HEK293 (cell line): ENCODE data around the gene PCNA.
"Not testable (repeated sequence)": the region's sequence is repeated elsewhere in the genome, so short reads cannot be mapped to it uniquely, and the experiment has no call there.

Experiments
- CTCF ChIA-PET: fragments of 350-600 bp; formaldehyde crosslinking; extraction: SDS; loops from one replicate; lab custom pipeline; 2021; ENCODE audit warnings: antibody characterized with exemption; lab: Yijun Ruan, JAX
- POLR2A ChIA-PET: fragments of 300-600 bp; formaldehyde crosslinking; extraction: SDS; loops from one replicate; lab custom pipeline; 2020; ENCODE audit warnings: antibody characterized with exemption, inconsistent platforms; lab: Yijun Ruan, JAX
- H3K27ac ChIP-seq: fragments of 200-500 bp; sonication (Bioruptor generic); 2 replicates; pipeline ENCODE4 v1.5.1; 2014; ENCODE audit warnings: low read depth, low read length, control low read depth, inconsistent platforms; ENCODE audit errors: extremely low read depth
- H3K36me3 ChIP-seq, 2 experiments: fragments of 200-500 bp in 1 of 2; sonication (Bioruptor generic) in 1 of 2; 1 replicate in 1 of 2; 2 replicates in 1 of 2; pipeline ENCODE4 v1.5.1; 2014 to 2017; ENCODE audit warnings: inconsistent platforms in 2 of 2, low read length in 2 of 2; ENCODE audit not compliant: control insufficient read depth in 2 of 2, insufficient read depth in 1 of 2
- H3K4me1 ChIP-seq: fragments of 200-500 bp; sonication (Bioruptor generic); 2 replicates; pipeline ENCODE4 v1.5.1; 2014; ENCODE audit warnings: mild to moderate bottlenecking, low read length, inconsistent platforms; ENCODE audit not compliant: control insufficient read depth, insufficient read depth
- H3K4me3 ChIP-seq: 2 replicates; pipeline ENCODE4 v1.5.1; 2011; ENCODE audit warnings: low read depth, mild to moderate bottlenecking, control low read depth, low read length, moderate library complexity
- H3K9me3 ChIP-seq: fragments of 200-500 bp; sonication (Bioruptor generic); 2 replicates; pipeline ENCODE4 v1.5.1; 2014; ENCODE audit warnings: low read depth, low read length, inconsistent platforms; ENCODE audit not compliant: control insufficient read depth, insufficient read depth
- GLIS1 ChIP-seq: fragments of 450-650 bp; formaldehyde crosslinking; IDR thresholded peaks from 2 replicates; pipeline ENCODE4 v1.5.1; 2016; ENCODE audit warnings: missing biosample characterization, missing genetic modification characterization
- KLF1 ChIP-seq: fragments of 450-650 bp; formaldehyde crosslinking; IDR thresholded peaks from 2 replicates; pipeline ENCODE4 v1.5.1; 2016; ENCODE audit warnings: missing biosample characterization, missing genetic modification characterization
- KLF10 ChIP-seq: fragments of 450-650 bp; IDR thresholded peaks from 2 replicates; pipeline ENCODE4 v1.5.1; 2018; ENCODE audit warnings: missing biosample characterization, mild to moderate bottlenecking, missing genetic modification characterization
- REPIN1 ChIP-seq: fragments of 450-650 bp; formaldehyde crosslinking; IDR thresholded peaks from 2 replicates; pipeline ENCODE4 v1.5.1; 2017; ENCODE audit warnings: missing biosample characterization, missing genetic modification characterization, low read depth
- ZBTB17 ChIP-seq: fragments of 450-650 bp; formaldehyde crosslinking; IDR thresholded peaks from 2 replicates; pipeline ENCODE4 v1.5.1; 2016; ENCODE audit warnings: missing biosample characterization, missing genetic modification characterization
- ZBTB48 ChIP-seq: fragments of 450-650 bp; formaldehyde crosslinking; IDR thresholded peaks from 2 replicates; pipeline ENCODE4 v1.5.1; 2016; ENCODE audit warnings: missing biosample characterization, missing genetic modification characterization
- ZNF112 ChIP-seq: fragments of 450-650 bp; formaldehyde crosslinking; IDR thresholded peaks from 2 replicates; pipeline ENCODE4 v1.5.0; 2017; ENCODE audit warnings: missing biosample characterization, missing genetic modification characterization
- ZNF16 ChIP-seq: fragments of 450-650 bp; formaldehyde crosslinking; IDR thresholded peaks from 2 replicates; pipeline ENCODE4 v1.5.1; 2016; ENCODE audit warnings: low read depth, missing biosample characterization, missing genetic modification characterization
- ZNF175 ChIP-seq: fragments of 450-650 bp; formaldehyde crosslinking; IDR thresholded peaks from 2 replicates; pipeline ENCODE4 v1.5.1; 2016; ENCODE audit warnings: missing biosample characterization, missing genetic modification characterization
- ZNF214 ChIP-seq: fragments of 450-650 bp; formaldehyde crosslinking; IDR thresholded peaks from 2 replicates; pipeline ENCODE4 v1.5.1; 2017; ENCODE audit warnings: missing biosample characterization, mild to moderate bottlenecking, missing genetic modification characterization, borderline replicate concordance
- ZNF416 ChIP-seq: fragments of 450-650 bp; formaldehyde crosslinking; IDR thresholded peaks from 2 replicates; pipeline ENCODE4 v1.5.1; 2016; ENCODE audit warnings: missing biosample characterization, missing genetic modification characterization
- ZNF530 ChIP-seq: fragments of 450-650 bp; formaldehyde crosslinking; IDR thresholded peaks from 2 replicates; pipeline ENCODE4 v1.5.1; 2016; ENCODE audit warnings: low read depth, missing biosample characterization, missing genetic modification characterization
- ZNF843 ChIP-seq: fragments of 450-650 bp; formaldehyde crosslinking; IDR thresholded peaks from 2 replicates; pipeline ENCODE4 v1.5.1; 2016; ENCODE audit warnings: missing biosample characterization, missing genetic modification characterization
- TF ChIP-seq, protein P1 (sequence below): fragments of 450-650 bp; formaldehyde crosslinking; IDR thresholded peaks from 2 replicates; pipeline ENCODE4 v1.5.1; 2016; ENCODE audit warnings: missing biosample characterization, missing genetic modification characterization
- TF ChIP-seq, protein P2 (sequence below): fragments of 450-650 bp; IDR thresholded peaks from 2 replicates; pipeline ENCODE4 v1.5.1; 2018; ENCODE audit warnings: missing biosample characterization, mild to moderate bottlenecking, missing genetic modification characterization
- TF ChIP-seq, protein P3 (sequence below): fragments of 450-650 bp; formaldehyde crosslinking; IDR thresholded peaks from 2 replicates; pipeline ENCODE4 v1.5.1; 2016; ENCODE audit warnings: missing biosample characterization, missing genetic modification characterization, low read depth
- TF ChIP-seq, protein P4 (sequence below): fragments of 450-650 bp; formaldehyde crosslinking; IDR thresholded peaks from 2 replicates; pipeline ENCODE4 v1.5.1; 2016; ENCODE audit warnings: missing biosample characterization, missing genetic modification characterization
- TF ChIP-seq, protein P5 (sequence below): fragments of 450-650 bp; formaldehyde crosslinking; IDR thresholded peaks from 2 replicates; pipeline ENCODE4 v1.5.1; 2016; ENCODE audit warnings: missing biosample characterization, missing genetic modification characterization

PCNA gene

DNA sequence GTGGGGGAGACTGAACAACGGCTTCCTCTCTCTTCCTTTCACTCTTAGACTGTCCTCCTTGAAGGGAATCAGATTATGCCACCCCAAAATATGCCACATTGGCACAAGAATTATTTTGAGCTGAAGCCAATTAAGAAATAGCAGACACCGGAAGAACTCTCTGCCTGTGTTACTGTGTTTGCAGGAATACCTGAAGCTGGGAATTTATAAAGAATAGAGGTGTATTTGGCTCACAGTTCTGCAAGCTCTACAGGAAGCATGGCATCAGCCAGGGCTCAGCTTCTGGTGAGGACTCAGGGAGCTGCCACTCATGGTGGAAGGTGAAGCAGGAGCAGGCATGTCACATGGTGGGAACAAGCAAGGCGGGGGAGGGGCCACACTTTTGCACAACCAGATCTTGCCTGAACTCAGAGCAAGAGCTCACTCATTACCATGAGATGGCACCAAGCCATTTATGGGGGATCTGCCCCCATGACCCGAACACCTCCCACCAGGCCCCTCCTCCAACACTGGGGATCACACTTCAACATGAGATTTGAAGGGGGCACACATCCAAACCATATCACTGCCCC, 46.0 kb downstream of the PCNA start (continued):
- TF ChIP-seq, protein P1, sequence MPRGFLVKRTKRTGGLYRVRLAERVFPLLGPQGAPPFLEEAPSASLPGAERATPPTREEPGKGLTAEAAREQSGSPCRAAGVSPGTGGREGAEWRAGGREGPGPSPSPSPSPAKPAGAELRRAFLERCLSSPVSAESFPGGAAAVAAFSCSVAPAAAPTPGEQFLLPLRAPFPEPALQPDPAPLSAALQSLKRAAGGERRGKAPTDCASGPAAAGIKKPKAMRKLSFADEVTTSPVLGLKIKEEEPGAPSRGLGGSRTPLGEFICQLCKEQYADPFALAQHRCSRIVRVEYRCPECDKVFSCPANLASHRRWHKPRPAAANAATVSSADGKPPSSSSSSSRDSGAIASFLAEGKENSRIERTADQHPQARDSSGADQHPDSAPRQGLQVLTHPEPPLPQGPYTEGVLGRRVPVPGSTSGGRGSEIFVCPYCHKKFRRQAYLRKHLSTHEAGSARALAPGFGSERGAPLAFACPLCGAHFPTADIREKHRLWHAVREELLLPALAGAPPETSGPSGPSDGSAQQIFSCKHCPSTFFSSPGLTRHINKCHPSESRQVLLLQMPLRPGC (tag by site-specific recombination): no peak

DNA sequence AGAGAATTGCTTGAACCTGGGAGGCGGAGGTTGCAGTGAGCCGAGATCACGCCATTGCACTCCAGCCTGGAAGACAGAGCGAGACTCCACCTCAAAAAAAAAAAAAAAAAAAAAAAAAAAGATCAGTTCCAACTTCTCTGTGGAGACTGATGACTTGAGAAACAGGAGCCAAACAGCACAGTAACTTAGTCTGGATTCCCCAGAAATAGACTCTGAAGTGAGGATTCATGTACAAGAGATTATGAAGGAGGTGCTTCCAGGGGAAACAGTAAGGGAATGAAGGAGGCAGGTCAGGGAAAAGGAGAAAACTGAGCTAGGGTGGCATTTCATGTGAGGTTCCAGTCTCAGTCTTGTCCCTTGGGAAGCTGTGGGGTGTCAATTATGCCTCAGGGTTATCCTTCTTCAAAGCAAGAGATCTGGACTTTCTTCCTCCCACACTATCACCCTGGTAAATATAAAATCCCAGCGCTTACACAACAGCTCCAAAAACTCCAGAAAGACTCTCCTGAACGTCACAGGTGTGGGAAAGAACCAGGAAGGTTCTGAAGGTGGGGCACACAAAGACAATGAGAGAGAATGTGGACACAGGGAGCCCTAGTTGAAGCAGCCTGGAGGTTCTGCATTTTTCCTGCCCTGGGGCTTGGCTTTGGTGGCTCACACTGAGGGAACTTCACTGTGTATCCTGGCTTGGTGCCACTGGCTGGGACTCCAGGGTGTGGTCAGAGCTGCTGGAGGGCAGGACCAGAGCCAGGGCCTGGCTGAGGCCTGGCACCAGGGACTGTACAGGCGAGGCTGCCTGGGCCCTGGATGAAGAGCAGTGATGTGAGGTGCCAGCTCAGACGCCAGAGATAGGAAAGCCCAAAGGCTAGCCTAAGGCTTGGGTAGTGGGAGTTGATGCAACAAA, 46.8 kb downstream of the PCNA start:
- CTCF ChIA-PET: interaction anchor here (0.6 to 1.5 kb wide), 3 partner anchors 27 to 1002 kb away, joined by 3 to 9 read pairs (median 4); no protein-coding TSS in a partner anchor
- POLR2A ChIA-PET: no interaction called here
- H3K4me1 ChIP-seq: peaks cover 19% of the 10 kb centered on the region
- peak; percentile 76 for TF ChIP-seq GLIS1
- TF ChIP-seq ZBTB48 (tag by site-specific recombination): peak; percentile 56; the same call in 1 of the 2 replicates
- TF ChIP-seq ZNF112 (tag by site-specific recombination): no peak
- TF ChIP-seq, protein P2, sequence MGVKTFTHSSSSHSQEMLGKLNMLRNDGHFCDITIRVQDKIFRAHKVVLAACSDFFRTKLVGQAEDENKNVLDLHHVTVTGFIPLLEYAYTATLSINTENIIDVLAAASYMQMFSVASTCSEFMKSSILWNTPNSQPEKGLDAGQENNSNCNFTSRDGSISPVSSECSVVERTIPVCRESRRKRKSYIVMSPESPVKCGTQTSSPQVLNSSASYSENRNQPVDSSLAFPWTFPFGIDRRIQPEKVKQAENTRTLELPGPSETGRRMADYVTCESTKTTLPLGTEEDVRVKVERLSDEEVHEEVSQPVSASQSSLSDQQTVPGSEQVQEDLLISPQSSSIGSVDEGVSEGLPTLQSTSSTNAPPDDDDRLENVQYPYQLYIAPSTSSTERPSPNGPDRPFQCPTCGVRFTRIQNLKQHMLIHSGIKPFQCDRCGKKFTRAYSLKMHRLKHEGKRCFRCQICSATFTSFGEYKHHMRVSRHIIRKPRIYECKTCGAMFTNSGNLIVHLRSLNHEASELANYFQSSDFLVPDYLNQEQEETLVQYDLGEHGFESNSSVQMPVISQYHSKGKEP: no peak
- 0 out of 2 replicates have a peak, but pooled peaks have one; percentile 38 for TF ChIP-seq KLF1 (tag by site-specific recombination)
- H3K36me3 ChIP-seq: no peaks in the 10 kb centered on the region
- H3K4me3 ChIP-seq: no peak overlapping the region
- no peaks in the 10 kb centered on the region for H3K9me3 ChIP-seq
- peak overlapping the region; percentile 25; the same call in 1 of the 2 replicates for H3K27ac ChIP-seq

DNA sequence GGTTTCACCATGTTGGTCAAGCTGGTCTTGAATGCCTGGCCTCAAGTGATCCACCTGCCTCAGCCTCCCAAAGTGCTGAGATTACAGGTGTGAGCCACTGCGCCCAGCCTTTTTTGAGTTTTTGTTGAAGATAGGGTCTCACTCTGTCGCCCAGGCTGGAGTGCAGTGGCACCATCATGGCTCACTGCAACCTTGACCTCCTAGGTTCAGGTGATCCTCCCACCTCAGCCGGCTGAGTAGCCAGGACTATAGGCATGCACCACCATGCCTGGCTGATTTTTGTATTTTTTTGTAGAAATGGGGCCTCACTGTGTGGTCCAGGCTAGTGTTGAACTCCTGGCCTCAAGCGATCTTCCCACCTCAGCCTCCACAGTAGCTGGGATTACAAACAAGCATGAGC, 47.8 kb downstream of the PCNA start:
- H3K27ac ChIP-seq, H3K9me3 ChIP-seq, H3K36me3 ChIP-seq, POLR2A ChIA-PET, H3K4me3 ChIP-seq: not testable (repeated sequence)
- CTCF ChIA-PET: interaction anchor here (0.6 to 1.3 kb wide), 3 partner anchors 15 to 240 kb away, joined by 3 read pairs; no protein-coding TSS in a partner anchor
- H3K4me1 ChIP-seq: peaks cover 17% of the 10 kb centered on the region

DNA sequence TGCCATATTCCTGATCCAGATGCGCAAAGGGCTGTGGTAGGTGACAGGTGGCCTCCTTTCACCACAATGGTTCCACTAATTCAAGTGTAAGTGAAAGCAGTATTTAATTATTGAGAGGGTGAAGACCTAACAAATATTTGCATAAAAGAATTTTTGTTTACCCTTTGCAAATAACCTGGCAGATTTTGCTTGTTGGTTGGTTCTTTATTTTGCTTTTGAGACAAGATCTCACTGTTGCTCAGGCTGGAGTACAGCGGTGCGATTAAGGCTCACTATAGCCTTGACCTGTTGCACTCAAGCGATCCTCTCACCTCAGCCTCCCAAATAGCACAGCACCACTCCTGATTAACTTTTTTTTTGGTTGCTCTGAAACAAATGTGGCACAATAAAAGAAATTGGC, 49.2 kb downstream of the PCNA start:
- H3K4me1 ChIP-seq: peaks cover 17% of the 10 kb centered on the region
- H3K36me3 ChIP-seq: no peaks in the 10 kb centered on the region
- no peaks in the 10 kb centered on the region for H3K9me3 ChIP-seq
- CTCF ChIA-PET: no interaction called here
- H3K4me3 ChIP-seq: no peak overlapping the region
- no peak overlapping the region for H3K27ac ChIP-seq
- POLR2A ChIA-PET: no interaction called here
- TF ChIP-seq ZNF16: no peak
- no peak for TF ChIP-seq ZNF530 (tag by site-specific recombination)
- TF ChIP-seq KLF10: no peak
- TF ChIP-seq ZNF843 (tag by site-specific recombination): no peak
- no peak for TF ChIP-seq ZNF175 (tag by site-specific recombination)
- TF ChIP-seq ZNF416 (tag by site-specific recombination): no peak
- TF ChIP-seq, protein P3, sequence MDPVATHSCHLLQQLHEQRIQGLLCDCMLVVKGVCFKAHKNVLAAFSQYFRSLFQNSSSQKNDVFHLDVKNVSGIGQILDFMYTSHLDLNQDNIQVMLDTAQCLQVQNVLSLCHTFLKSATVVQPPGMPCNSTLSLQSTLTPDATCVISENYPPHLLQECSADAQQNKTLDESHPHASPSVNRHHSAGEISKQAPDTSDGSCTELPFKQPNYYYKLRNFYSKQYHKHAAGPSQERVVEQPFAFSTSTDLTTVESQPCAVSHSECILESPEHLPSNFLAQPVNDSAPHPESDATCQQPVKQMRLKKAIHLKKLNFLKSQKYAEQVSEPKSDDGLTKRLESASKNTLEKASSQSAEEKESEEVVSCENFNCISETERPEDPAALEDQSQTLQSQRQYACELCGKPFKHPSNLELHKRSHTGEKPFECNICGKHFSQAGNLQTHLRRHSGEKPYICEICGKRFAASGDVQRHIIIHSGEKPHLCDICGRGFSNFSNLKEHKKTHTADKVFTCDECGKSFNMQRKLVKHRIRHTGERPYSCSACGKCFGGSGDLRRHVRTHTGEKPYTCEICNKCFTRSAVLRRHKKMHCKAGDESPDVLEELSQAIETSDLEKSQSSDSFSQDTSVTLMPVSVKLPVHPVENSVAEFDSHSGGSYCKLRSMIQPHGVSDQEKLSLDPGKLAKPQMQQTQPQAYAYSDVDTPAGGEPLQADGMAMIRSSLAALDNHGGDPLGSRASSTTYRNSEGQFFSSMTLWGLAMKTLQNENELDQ: no peak
- TF ChIP-seq, protein P4, sequence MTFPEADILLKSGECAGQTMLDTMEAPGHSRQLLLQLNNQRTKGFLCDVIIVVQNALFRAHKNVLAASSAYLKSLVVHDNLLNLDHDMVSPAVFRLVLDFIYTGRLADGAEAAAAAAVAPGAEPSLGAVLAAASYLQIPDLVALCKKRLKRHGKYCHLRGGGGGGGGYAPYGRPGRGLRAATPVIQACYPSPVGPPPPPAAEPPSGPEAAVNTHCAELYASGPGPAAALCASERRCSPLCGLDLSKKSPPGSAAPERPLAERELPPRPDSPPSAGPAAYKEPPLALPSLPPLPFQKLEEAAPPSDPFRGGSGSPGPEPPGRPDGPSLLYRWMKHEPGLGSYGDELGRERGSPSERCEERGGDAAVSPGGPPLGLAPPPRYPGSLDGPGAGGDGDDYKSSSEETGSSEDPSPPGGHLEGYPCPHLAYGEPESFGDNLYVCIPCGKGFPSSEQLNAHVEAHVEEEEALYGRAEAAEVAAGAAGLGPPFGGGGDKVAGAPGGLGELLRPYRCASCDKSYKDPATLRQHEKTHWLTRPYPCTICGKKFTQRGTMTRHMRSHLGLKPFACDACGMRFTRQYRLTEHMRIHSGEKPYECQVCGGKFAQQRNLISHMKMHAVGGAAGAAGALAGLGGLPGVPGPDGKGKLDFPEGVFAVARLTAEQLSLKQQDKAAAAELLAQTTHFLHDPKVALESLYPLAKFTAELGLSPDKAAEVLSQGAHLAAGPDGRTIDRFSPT: no peak
- no peak for TF ChIP-seq ZBTB17 (tag by site-specific recombination)
- TF ChIP-seq REPIN1 (tag by site-specific recombination): no peak
- TF ChIP-seq, protein P5, sequence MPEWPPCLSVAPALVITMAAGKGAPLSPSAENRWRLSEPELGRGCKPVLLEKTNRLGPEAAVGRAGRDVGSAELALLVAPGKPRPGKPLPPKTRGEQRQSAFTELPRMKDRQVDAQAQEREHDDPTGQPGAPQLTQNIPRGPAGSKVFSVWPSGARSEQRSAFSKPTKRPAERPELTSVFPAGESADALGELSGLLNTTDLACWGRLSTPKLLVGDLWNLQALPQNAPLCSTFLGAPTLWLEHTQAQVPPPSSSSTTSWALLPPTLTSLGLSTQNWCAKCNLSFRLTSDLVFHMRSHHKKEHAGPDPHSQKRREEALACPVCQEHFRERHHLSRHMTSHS (tag by site-specific recombination): no peak
- no peak for TF ChIP-seq ZNF214 (tag by site-specific recombination)
